ENCODE data around the gene HBD. TPM values are rescaled to one million over a fixed set of nuclear protein-coding genes. Genes with fewer than 3 reads are reported as not detected.

The HBD gene
- total RNA-seq, 1 experiment from 2014 or later = not detected

- no peak for TF ChIP-seq POLR2A (IDR thresholded peaks at IDR 0.05; ENCODE audit: borderline replicate concordance, extremely low read depth, insufficient read depth, insufficient read length)
- no peak for TF ChIP-seq ZBTB33 (IDR thresholded peaks at IDR 0.05; ENCODE audit: extremely low read depth, insufficient replicate concordance, low read length)
- no peak for TF ChIP-seq CEBPB (IDR thresholded peaks at IDR 0.05; ENCODE audit: low read depth)
- no peak for TF ChIP-seq POLR2AphosphoS5 (IDR thresholded peaks at IDR 0.05; ENCODE audit: low read depth, low read length)
- TF ChIP-seq CTCF (IDR thresholded peaks at IDR 0.05 in 2 of 3, conservative IDR thresholded peaks at IDR 0.05 in 1 of 3; ENCODE audit: borderline replicate concordance in 1 of 3, insufficient read depth in 1 of 3, low read depth in 2 of 3, low read length in 2 of 3) = no peak
- no peak for TF ChIP-seq REST (IDR thresholded peaks at IDR 0.05; ENCODE audit: low read depth)
- TF ChIP-seq YY1 (IDR thresholded peaks at IDR 0.05; ENCODE audit: extremely low read depth, insufficient replicate concordance, low read depth, low read length) = no peak
- no peak for TF ChIP-seq FOSL1 (IDR thresholded peaks at IDR 0.05; ENCODE audit: low read depth)
- TF ChIP-seq CBX3 (IDR thresholded peaks at IDR 0.05; ENCODE audit: low read depth) = no peak
- TF ChIP-seq ATF3 (IDR thresholded peaks at IDR 0.05) = no peak
- TF ChIP-seq EZH2 (IDR thresholded peaks at IDR 0.05) = no peak
- no peak for TF ChIP-seq SP1 (IDR thresholded peaks at IDR 0.05; ENCODE audit: low read depth)
- TF ChIP-seq ELF1 (IDR thresholded peaks at IDR 0.05; ENCODE audit: borderline replicate concordance, low read depth) = no peak
- no peak for TF ChIP-seq RAD21 (IDR thresholded peaks at IDR 0.05; ENCODE audit: low read depth)
- no peak for TF ChIP-seq EZH2phosphoT487 (IDR thresholded peaks at IDR 0.05; ENCODE audit: borderline replicate concordance)
- DNase-seq (ENCODE audit: low read depth, low spot score) (no peak), ATAC-seq (no peak)
- ChIA-PET RAD21 (ENCODE audit: low non-redundant PET in 1 of 2, low total read pairs in 2 of 2, uncharacterized antibody in 2 of 2, unreplicated experiment in 2 of 2) (no interaction called here), CTCF (no interaction called here), POLR2A (interaction anchor here (0.7 kb wide), 1 partner anchor 37 kb away, joined by 4 read pairs; no protein-coding TSS in a partner anchor)
- Histone ChIP-seq H3K4me2 (ENCODE audit: low read length) (no peak overlapping the region), H3K4me3 (replicated peaks in 1 of 2; ENCODE audit: low read depth in 1 of 2, low read length in 2 of 2) (no peak overlapping the region), H3K27me3 (ENCODE audit: insufficient read depth, low read length) (no peaks in the 10 kb centered on the region), H3K9me2 (ENCODE audit: insufficient read depth) (no peaks in the 10 kb centered on the region), H3K36me3 (ENCODE audit: control insufficient read depth in 1 of 2, insufficient read depth in 2 of 2, low read length in 2 of 2) (no peaks in the 10 kb centered on the region; a peak in 1 of 4 replicates), H3K79me2 (ENCODE audit: insufficient read depth, low read length) (no peaks in the 10 kb centered on the region), H3K4me1 (ENCODE audit: control insufficient read depth in 1 of 2, insufficient read depth in 2 of 2, low read length in 2 of 2) (peaks cover 16 to 38% of the 10 kb centered on the region in 2 experiments), H3K9me3 (ENCODE audit: control insufficient read depth in 1 of 2, insufficient read depth in 1 of 2, low read depth in 1 of 2, low read length in 2 of 2) (no peaks in the 10 kb centered on the region), H3K9ac (ENCODE audit: low read length) (no peak overlapping the region), H2AFZ (ENCODE audit: low read depth, low read length, poor library complexity, severe bottlenecking) (no peak overlapping the region), H4K20me1 (ENCODE audit: insufficient read depth) (no peaks in the 10 kb centered on the region), H3K27ac (ENCODE audit: low read depth, low read length) (no peak overlapping the region)
- intact Hi-C loops (cut with micrococcal nuclease) = no loop called here
- BruUV-seq (replicated peaks) = no TSS peak
Observed at GRCh38 chr11:5276697-5277096, 42.4 kb upstream of the HBD start.

Measured in HCT116 (cell line).